ENCODE results near the gene ARRDC5. TPM values are rescaled to one million over a fixed set of nuclear protein-coding genes. Genes with fewer than 3 reads are reported as not detected.
A peak's percentile ranks its signal among the peaks of the same experiment; 100 is the strongest.

The ARRDC5 gene
- total and polyA plus RNA-seq, 2 donors (not counting 1 experiment from before 2014, with no cell fraction given), result not detected

DNA sequence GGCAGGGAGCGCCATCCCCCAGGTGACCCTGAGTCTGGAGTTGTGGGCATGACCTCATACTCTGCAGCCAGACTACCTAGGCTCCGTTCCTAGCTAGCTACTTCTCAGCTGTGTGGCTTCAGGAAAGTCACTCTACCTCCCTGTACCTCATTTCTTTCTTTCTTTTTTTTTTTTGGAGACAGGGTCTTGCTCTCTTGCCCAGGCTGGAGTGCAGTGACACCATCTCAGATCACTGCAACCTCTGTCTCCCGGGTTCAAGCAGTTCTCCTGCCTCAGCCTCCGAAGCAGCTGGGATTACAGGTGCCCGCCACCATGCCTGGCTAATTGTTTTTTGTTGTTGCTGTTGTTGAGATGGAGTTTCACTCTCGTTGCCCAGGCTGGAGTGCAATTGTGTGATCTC is 50.2 kb downstream of the ARRDC5 start:
- Histone ChIP-seq H3K79me2 (ENCODE audit: control insufficient read depth, insufficient read depth, low read length) (no peaks in the 10 kb centered on the region), H3K36me3 (ENCODE audit: control insufficient read depth, insufficient read depth, low read length) (peaks cover 29% of the 10 kb centered on the region), H3K4me2 (ENCODE audit: extremely low read depth, insufficient read depth, low read length) (no peak overlapping the region), H3K4me1 (ENCODE audit: control insufficient read depth, extremely low read depth, insufficient read depth, low read length) (no peaks in the 10 kb centered on the region), H3K27me3 (ENCODE audit: control insufficient read depth, insufficient read depth, low read length) (no peaks in the 10 kb centered on the region), H3K9ac (ENCODE audit: insufficient read depth, low read length) (no peak overlapping the region), H2AFZ (ENCODE audit: low read length) (no peak overlapping the region), H4K20me1 (ENCODE audit: control insufficient read depth, extremely low read depth, insufficient read depth, low read length) (no peaks in the 10 kb centered on the region), H3K4me3 (replicated peaks in 1 of 4; ENCODE audit: control extremely low read depth in 1 of 4, insufficient read depth in 1 of 4, low read depth in 3 of 4, low read length in 4 of 4) (no peak overlapping the region), H3K9me3 (ENCODE audit: control insufficient read depth, insufficient read depth, low read depth, low read length) (no peaks in the 10 kb centered on the region), H3K27ac (ENCODE audit: insufficient read depth, low read length) (no peak overlapping the region)
- TF ChIP-seq EZH2 (IDR thresholded peaks at IDR 0.05; ENCODE audit: low read length, missing control alignments), result no peak
- TF ChIP-seq, protein P1, sequence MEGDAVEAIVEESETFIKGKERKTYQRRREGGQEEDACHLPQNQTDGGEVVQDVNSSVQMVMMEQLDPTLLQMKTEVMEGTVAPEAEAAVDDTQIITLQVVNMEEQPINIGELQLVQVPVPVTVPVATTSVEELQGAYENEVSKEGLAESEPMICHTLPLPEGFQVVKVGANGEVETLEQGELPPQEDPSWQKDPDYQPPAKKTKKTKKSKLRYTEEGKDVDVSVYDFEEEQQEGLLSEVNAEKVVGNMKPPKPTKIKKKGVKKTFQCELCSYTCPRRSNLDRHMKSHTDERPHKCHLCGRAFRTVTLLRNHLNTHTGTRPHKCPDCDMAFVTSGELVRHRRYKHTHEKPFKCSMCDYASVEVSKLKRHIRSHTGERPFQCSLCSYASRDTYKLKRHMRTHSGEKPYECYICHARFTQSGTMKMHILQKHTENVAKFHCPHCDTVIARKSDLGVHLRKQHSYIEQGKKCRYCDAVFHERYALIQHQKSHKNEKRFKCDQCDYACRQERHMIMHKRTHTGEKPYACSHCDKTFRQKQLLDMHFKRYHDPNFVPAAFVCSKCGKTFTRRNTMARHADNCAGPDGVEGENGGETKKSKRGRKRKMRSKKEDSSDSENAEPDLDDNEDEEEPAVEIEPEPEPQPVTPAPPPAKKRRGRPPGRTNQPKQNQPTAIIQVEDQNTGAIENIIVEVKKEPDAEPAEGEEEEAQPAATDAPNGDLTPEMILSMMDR (conservative IDR thresholded peaks at IDR 0.05 in 1 of 2, IDR thresholded peaks at IDR 0.05 in 1 of 2; ENCODE audit: low read depth in 1 of 2, low read length in 2 of 2), result no peak
- DNase-seq (ENCODE audit: low read depth in 2 of 2), result no peak

DNA sequence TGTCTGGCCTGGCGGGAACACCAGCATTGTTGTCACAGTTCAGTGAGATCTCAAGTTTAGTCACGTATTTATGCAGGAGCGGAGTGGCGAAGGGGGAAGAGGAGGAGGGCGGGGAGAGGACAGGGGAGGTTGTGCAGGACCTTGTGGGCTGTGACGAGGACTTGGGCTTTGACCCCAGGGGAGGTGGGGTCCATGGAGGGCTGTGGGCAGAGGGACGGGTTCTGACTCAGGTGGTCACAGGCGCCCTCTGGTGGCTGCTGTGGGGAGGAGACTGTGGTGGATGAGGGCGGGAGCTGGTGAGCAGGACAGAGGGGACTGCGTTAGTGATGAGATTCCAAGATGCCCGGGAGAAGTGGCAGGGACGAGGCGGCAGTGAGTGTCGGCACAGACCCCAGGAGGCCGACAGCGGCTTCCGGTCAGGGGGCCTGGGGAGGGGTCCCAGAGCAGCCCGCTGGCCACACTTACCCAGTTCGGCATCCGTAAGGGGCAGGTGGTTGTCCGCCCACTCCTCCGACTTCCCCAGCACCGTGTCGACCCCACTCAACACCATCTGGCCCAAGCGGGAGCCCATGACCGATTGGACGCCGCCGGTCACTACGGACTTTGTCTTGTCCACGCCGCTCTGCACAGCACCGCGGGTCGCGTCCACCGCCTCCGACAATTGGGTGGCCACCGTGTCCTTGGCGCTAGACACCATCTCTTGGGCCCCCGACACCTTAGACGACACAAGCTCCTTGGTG is 51.0 kb downstream of the ARRDC5 start:
- Histone ChIP-seq H3K9ac (ENCODE audit: insufficient read depth, low read length) (no peak overlapping the region), H3K4me1 (ENCODE audit: control insufficient read depth, extremely low read depth, insufficient read depth, low read length) (no peaks in the 10 kb centered on the region), H3K27me3 (ENCODE audit: control insufficient read depth, insufficient read depth, low read length) (no peaks in the 10 kb centered on the region), H3K27ac (ENCODE audit: insufficient read depth, low read length) (no peak overlapping the region), H2AFZ (ENCODE audit: low read length) (no peak overlapping the region), H3K79me2 (ENCODE audit: control insufficient read depth, insufficient read depth, low read length) (no peaks in the 10 kb centered on the region), H4K20me1 (ENCODE audit: control insufficient read depth, extremely low read depth, insufficient read depth, low read length) (no peaks in the 10 kb centered on the region), H3K36me3 (ENCODE audit: control insufficient read depth, insufficient read depth, low read length) (peaks cover 29% of the 10 kb centered on the region), H3K9me3 (ENCODE audit: control insufficient read depth, insufficient read depth, low read depth, low read length) (no peaks in the 10 kb centered on the region), H3K4me3 (replicated peaks in 1 of 4; ENCODE audit: control extremely low read depth in 1 of 4, insufficient read depth in 1 of 4, low read depth in 3 of 4, low read length in 4 of 4) (no peak overlapping the region), H3K4me2 (ENCODE audit: extremely low read depth, insufficient read depth, low read length) (no peak overlapping the region)
- DNase-seq (ENCODE audit: low read depth in 2 of 2), result peak in 1 of 2 donors; percentile 51
- no peak for TF ChIP-seq EZH2 (IDR thresholded peaks at IDR 0.05; ENCODE audit: low read length, missing control alignments)
- TF ChIP-seq, protein P1 (conservative IDR thresholded peaks at IDR 0.05 in 1 of 2, IDR thresholded peaks at IDR 0.05 in 1 of 2; ENCODE audit: low read depth in 1 of 2, low read length in 2 of 2), result peak; percentile 81

DNA sequence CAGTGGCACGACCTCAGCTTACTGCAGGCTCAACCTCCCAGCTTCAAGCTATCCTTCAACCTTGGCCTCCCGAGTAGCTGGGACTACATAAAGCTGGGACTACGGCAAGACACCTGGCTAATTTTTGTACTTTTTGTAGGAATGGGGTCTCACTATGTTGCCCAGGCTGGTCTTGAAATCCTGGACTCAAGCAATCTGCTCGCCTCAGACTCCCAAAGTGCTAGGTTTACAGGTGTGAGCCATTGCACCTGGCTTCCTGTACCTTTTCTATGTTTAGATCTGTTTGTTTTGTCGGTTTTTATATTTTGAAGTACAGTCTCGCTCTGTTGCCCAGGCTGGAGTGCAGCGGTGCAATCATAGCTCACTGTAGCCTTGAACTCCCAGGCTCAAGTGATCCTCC is 53.7 kb downstream of the ARRDC5 start:
- H4K20me1 ChIP-seq (ENCODE audit: control insufficient read depth, extremely low read depth, insufficient read depth, low read length), result no peaks in the 10 kb centered on the region
- H3K27me3 ChIP-seq (ENCODE audit: control insufficient read depth, insufficient read depth, low read length), result no peaks in the 10 kb centered on the region

More for the DNA sequence above, 53.7 kb downstream of the ARRDC5 start:
- no peaks in the 10 kb centered on the region for H3K9me3 ChIP-seq (ENCODE audit: control insufficient read depth, insufficient read depth, low read depth, low read length)
- no peak overlapping the region for H3K9ac ChIP-seq (ENCODE audit: insufficient read depth, low read length)
- H3K4me2 ChIP-seq (ENCODE audit: extremely low read depth, insufficient read depth, low read length), result no peak overlapping the region
- DNase-seq (ENCODE audit: low read depth in 2 of 2), result no peak
- no peak overlapping the region for H3K4me3 ChIP-seq (replicated peaks in 1 of 4; ENCODE audit: control extremely low read depth in 1 of 4, insufficient read depth in 1 of 4, low read depth in 3 of 4, low read length in 4 of 4)
- no peak for TF ChIP-seq EZH2 (IDR thresholded peaks at IDR 0.05; ENCODE audit: low read length, missing control alignments)
- TF ChIP-seq, protein P1 (conservative IDR thresholded peaks at IDR 0.05 in 1 of 2, IDR thresholded peaks at IDR 0.05 in 1 of 2; ENCODE audit: low read depth in 1 of 2, low read length in 2 of 2), result no peak
- no peak overlapping the region for H2AFZ ChIP-seq (ENCODE audit: low read length)
- peaks cover 28% of the 10 kb centered on the region for H3K36me3 ChIP-seq (ENCODE audit: control insufficient read depth, insufficient read depth, low read length)
- H3K27ac ChIP-seq (ENCODE audit: insufficient read depth, low read length), result no peak overlapping the region
- no peaks in the 10 kb centered on the region for H3K79me2 ChIP-seq (ENCODE audit: control insufficient read depth, insufficient read depth, low read length)
- peaks cover 5% of the 10 kb centered on the region for H3K4me1 ChIP-seq (ENCODE audit: control insufficient read depth, extremely low read depth, insufficient read depth, low read length)
